ENCODE data around the gene EIPR1.

GRCh38 chr2:3396920-3397559, 19.4 kb upstream of the EIPR1 start:
- TF ChIP-seq MYBL2 (CRISPR knock-in tag; IDR thresholded peaks at IDR 0.05) (no peak), RORB (CRISPR knock-in tag; IDR thresholded peaks at IDR 0.05) (no peak), HMGXB4 (CRISPR knock-in tag; IDR thresholded peaks at IDR 0.05) (no peak), CTCF (IDR thresholded peaks at IDR 0.05) (no peak), NR3C1 (CRISPR knock-in tag; conservative IDR thresholded peaks at IDR 0.05; ENCODE audit: low read depth) (no peak), HMGA2 (CRISPR knock-in tag; IDR thresholded peaks at IDR 0.05) (no peak), MAX (CRISPR knock-in tag; IDR thresholded peaks at IDR 0.05) (no peak)
